Measurements from ENCODE around the gene ELOVL4. TPM values are rescaled to one million over a fixed set of nuclear protein-coding genes. Genes with fewer than 3 reads are reported as not detected.

Gene ELOVL4
- total and polyA plus RNA-seq, 2 of the 13 experiments (the other 11 are each of a cell fraction or from before 2014, with no cell fraction given): 0.04 TPM; not detected in 1

GRCh38 chr6:79869600-79870084 lies 77.7 kb downstream of the ELOVL4 start (continued):
- TF ChIP-seq ZNF18 (CRISPR knock-in tag; IDR thresholded peaks at IDR 0.05; ENCODE audit: insufficient replicate concordance) (no peak), CBX5 (CRISPR knock-in tag; IDR thresholded peaks at IDR 0.05; ENCODE audit: borderline replicate concordance) (0 out of 2 replicates have a peak, but pooled peaks have one; percentile 42), YEATS2 (CRISPR knock-in tag; IDR thresholded peaks at IDR 0.05; ENCODE audit: borderline replicate concordance) (peak; percentile 40; the same call in 1 of the 2 replicates), FOXK1 (CRISPR knock-in tag; IDR thresholded peaks at IDR 0.05; ENCODE audit: borderline replicate concordance, low read depth) (no peak), ZFX (CRISPR knock-in tag; IDR thresholded peaks at IDR 0.05; ENCODE audit: low read depth) (peak; percentile 87), ZNF614 (CRISPR knock-in tag; IDR thresholded peaks at IDR 0.05; ENCODE audit: borderline replicate concordance) (0 out of 2 replicates have a peak, but pooled peaks have one; percentile 26), THAP11 (CRISPR knock-in tag; IDR thresholded peaks at IDR 0.05) (0 out of 2 replicates have a peak, but pooled peaks have one; percentile 12), JDP2 (CRISPR knock-in tag; IDR thresholded peaks at IDR 0.05; ENCODE audit: borderline replicate concordance) (no peak), ZNF558 (CRISPR knock-in tag; IDR thresholded peaks at IDR 0.05; ENCODE audit: borderline replicate concordance) (peak; percentile 61; the same call in 1 of the 2 replicates), HNF1B (CRISPR knock-in tag; IDR thresholded peaks at IDR 0.05) (peak; percentile 73; the same call in 1 of the 2 replicates), REPIN1 (CRISPR knock-in tag; IDR thresholded peaks at IDR 0.05; ENCODE audit: borderline replicate concordance, low read depth) (peak; percentile 38; the same call in 1 of the 2 replicates), PCBP2 (optimal IDR thresholded peaks at IDR 0.05; ENCODE audit: low read depth, low read length, poor library complexity, severe bottlenecking) (no peak), NKX3-1 (CRISPR knock-in tag; IDR thresholded peaks at IDR 0.05) (peak; percentile 63; the same call in 1 of the 2 replicates), MIXL1 (CRISPR knock-in tag; IDR thresholded peaks at IDR 0.05) (peak; percentile 58; the same call in 1 of the 2 replicates), SALL2 (CRISPR knock-in tag; IDR thresholded peaks at IDR 0.05) (0 out of 2 replicates have a peak, but pooled peaks have one; percentile 23), ZNF850 (CRISPR knock-in tag; conservative IDR thresholded peaks at IDR 0.05) (no peak), ZNF354B (CRISPR knock-in tag; IDR thresholded peaks at IDR 0.05) (0 out of 2 replicates have a peak, but pooled peaks have one; percentile 36), AGO1 (IDR thresholded peaks at IDR 0.05; ENCODE audit: low read depth, low read length, poor library complexity, severe bottlenecking) (no peak), HNF1A (IDR thresholded peaks at IDR 0.05; ENCODE audit: low read depth) (no peak), HNF1A (CRISPR knock-in tag; IDR thresholded peaks at IDR 0.05; ENCODE audit: borderline replicate concordance) (no peak), RFXAP (CRISPR knock-in tag; IDR thresholded peaks at IDR 0.05; ENCODE audit: borderline replicate concordance) (peak; percentile 63; the same call in 1 of the 2 replicates)
